Measurements from ENCODE around the gene SPINK8. TPM values are rescaled to one million over a fixed set of nuclear protein-coding genes. Genes with fewer than 3 reads are reported as not detected.

The SPINK8 gene
- total and polyA plus RNA-seq, 2 of the 4 experiments (the other 2 are of a cell fraction), result not detected

DNA sequence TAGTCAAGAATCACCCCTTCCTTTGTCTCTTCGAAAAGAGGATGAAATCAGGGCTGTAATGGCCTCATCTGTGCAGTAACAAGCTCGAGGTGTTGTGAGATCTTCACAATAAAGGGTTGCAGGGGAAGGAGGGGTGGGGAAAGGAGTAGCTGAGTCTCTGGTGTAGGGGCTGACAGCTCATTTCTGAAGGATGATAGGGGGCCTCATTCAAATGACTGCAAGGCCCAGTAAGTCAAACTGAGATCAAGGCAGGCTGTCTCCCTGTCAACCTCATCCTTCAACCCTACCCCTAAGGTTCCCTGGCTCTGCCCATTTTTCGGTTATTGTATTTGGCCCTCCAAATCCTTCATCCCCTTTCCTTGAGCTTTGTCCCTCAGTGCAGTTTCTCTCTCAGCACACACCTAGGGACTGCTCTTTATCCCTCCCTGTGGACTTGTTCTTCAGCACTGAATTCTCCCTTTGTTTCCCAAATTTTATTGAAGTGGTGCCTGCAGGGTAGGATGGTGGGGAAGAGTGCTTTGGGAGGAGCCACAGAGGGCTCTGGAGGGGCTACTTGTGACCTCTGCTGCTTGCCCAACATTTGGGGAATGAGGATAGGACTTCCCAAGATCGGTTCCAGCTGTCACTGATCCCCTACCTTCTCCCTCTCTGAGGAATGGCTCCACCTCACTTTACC lies 54.4 kb downstream of the SPINK8 start:
- no peak overlapping the region for H3K18ac ChIP-seq (ENCODE audit: low read depth, low read length)
- H4K5ac ChIP-seq (ENCODE audit: low read depth, low read length), result no peak overlapping the region
- BruUV-seq (replicated peaks), result no TSS peak
- no peak overlapping the region for H3K4me2 ChIP-seq (ENCODE audit: low read depth, low read length)
- no peak overlapping the region for H4K8ac ChIP-seq (ENCODE audit: low read depth in 2 of 2, low read length in 2 of 2)
- no peak overlapping the region for H4K91ac ChIP-seq (ENCODE audit: insufficient read depth, low read depth, low read length)
- no peak for DNase-seq
- no peak overlapping the region for H3K23ac ChIP-seq (ENCODE audit: low read depth, low read length)
- no peaks in the 10 kb centered on the region for H4K20me1 ChIP-seq (ENCODE audit: insufficient read depth, low read length)
- no peak overlapping the region for H3K56ac ChIP-seq (ENCODE audit: extremely low read depth, insufficient read depth, low read length)
- no peaks in the 10 kb centered on the region for H3K79me1 ChIP-seq (ENCODE audit: low read depth in 1 of 2, low read length in 2 of 2)
- no peak overlapping the region for H2AK5ac ChIP-seq (ENCODE audit: low read depth, low read length)
- H3K27ac ChIP-seq (ENCODE audit: insufficient read depth, low read length), result no peak overlapping the region
- no peak overlapping the region for H3K14ac ChIP-seq (replicated peaks; ENCODE audit: low read depth, low read length)
- H2BK5ac ChIP-seq (ENCODE audit: low read depth, low read length, poor library complexity, severe bottlenecking), result no peak overlapping the region
- H2AK9ac ChIP-seq (replicated peaks; ENCODE audit: low read depth, low read length, poor library complexity), result no peak overlapping the region
- no peak for ATAC-seq (ENCODE audit: low read depth)
- H2BK120ac ChIP-seq (ENCODE audit: low read depth, low read length), result no peak overlapping the region
- H3K9me3 ChIP-seq (ENCODE audit: control insufficient read depth, insufficient read depth, low read length), result no peaks in the 10 kb centered on the region
- H3K9ac ChIP-seq (ENCODE audit: low read depth, low read length), result no peak overlapping the region
- in situ Hi-C loops (cut with MboI; ENCODE audit: low sequenced_read_pairs), result loop anchor here (10.0 kb wide), 1 partner anchor 266 kb away; no protein-coding TSS in a partner anchor
- no peak for TF ChIP-seq SMC3 (IDR thresholded peaks at IDR 0.05; ENCODE audit: low read depth, low read length)
- no peak for TF ChIP-seq RCOR1 (IDR thresholded peaks at IDR 0.05; ENCODE audit: insufficient replicate concordance, low read length)
- TF ChIP-seq FOS (IDR thresholded peaks at IDR 0.05; ENCODE audit: low read depth, low read length), result no peak
- TF ChIP-seq MXI1 (IDR thresholded peaks at IDR 0.05; ENCODE audit: borderline replicate concordance, low read depth, low read length), result no peak
- TF ChIP-seq POLR2A (IDR thresholded peaks at IDR 0.05; ENCODE audit: low read depth, low read length), result no peak
- TF ChIP-seq RAD21 (IDR thresholded peaks at IDR 0.05; ENCODE audit: low read length), result no peak
- TF ChIP-seq MAFK (IDR thresholded peaks at IDR 0.05; ENCODE audit: low read depth, low read length), result no peak
- TF ChIP-seq RFX5 (IDR thresholded peaks at IDR 0.05; ENCODE audit: low read depth, low read length), result no peak
- TF ChIP-seq CHD1 (IDR thresholded peaks at IDR 0.05; ENCODE audit: low read depth, low read length), result no peak
- TF ChIP-seq MAZ (IDR thresholded peaks at IDR 0.05; ENCODE audit: borderline replicate concordance, low read depth, low read length), result no peak
- TF ChIP-seq, protein P1, sequence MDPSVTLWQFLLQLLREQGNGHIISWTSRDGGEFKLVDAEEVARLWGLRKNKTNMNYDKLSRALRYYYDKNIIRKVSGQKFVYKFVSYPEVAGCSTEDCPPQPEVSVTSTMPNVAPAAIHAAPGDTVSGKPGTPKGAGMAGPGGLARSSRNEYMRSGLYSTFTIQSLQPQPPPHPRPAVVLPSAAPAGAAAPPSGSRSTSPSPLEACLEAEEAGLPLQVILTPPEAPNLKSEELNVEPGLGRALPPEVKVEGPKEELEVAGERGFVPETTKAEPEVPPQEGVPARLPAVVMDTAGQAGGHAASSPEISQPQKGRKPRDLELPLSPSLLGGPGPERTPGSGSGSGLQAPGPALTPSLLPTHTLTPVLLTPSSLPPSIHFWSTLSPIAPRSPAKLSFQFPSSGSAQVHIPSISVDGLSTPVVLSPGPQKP (IDR thresholded peaks at IDR 0.05; ENCODE audit: borderline replicate concordance, low read depth, low read length), result no peak
- TF ChIP-seq, protein P2, sequence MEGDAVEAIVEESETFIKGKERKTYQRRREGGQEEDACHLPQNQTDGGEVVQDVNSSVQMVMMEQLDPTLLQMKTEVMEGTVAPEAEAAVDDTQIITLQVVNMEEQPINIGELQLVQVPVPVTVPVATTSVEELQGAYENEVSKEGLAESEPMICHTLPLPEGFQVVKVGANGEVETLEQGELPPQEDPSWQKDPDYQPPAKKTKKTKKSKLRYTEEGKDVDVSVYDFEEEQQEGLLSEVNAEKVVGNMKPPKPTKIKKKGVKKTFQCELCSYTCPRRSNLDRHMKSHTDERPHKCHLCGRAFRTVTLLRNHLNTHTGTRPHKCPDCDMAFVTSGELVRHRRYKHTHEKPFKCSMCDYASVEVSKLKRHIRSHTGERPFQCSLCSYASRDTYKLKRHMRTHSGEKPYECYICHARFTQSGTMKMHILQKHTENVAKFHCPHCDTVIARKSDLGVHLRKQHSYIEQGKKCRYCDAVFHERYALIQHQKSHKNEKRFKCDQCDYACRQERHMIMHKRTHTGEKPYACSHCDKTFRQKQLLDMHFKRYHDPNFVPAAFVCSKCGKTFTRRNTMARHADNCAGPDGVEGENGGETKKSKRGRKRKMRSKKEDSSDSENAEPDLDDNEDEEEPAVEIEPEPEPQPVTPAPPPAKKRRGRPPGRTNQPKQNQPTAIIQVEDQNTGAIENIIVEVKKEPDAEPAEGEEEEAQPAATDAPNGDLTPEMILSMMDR (conservative IDR thresholded peaks at IDR 0.05; ENCODE audit: low read depth, low read length), result no peak
- TF ChIP-seq CEBPB (IDR thresholded peaks at IDR 0.05; ENCODE audit: low read depth, low read length), result no peak
- no peak for TF ChIP-seq BHLHE40 (IDR thresholded peaks at IDR 0.05; ENCODE audit: low read depth, low read length)
- TF ChIP-seq, protein P3, sequence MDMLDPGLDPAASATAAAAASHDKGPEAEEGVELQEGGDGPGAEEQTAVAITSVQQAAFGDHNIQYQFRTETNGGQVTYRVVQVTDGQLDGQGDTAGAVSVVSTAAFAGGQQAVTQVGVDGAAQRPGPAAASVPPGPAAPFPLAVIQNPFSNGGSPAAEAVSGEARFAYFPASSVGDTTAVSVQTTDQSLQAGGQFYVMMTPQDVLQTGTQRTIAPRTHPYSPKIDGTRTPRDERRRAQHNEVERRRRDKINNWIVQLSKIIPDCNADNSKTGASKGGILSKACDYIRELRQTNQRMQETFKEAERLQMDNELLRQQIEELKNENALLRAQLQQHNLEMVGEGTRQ (IDR thresholded peaks at IDR 0.05; ENCODE audit: low read depth, low read length), result no peak
- TF ChIP-seq NFE2L2 (IDR thresholded peaks at IDR 0.05; ENCODE audit: low read depth, low read length), result no peak
- intact Hi-C loops (cut with micrococcal nuclease), result no loop called here
- H2BK15ac ChIP-seq (ENCODE audit: low read depth, low read length), result no peak overlapping the region
- ChIA-PET POLR2A (ENCODE audit: unreplicated experiment) (no interaction called here), CTCF (interaction anchor here (1.3 kb wide), 1 partner anchor 157 kb away, joined by 4 read pairs; no protein-coding TSS in a partner anchor)
- no peak overlapping the region for H3K4ac ChIP-seq (ENCODE audit: low read depth, low read length)
- no peaks in the 10 kb centered on the region for H3K4me1 ChIP-seq (ENCODE audit: control insufficient read depth, insufficient read depth, low read length)
- H3K27me3 ChIP-seq (ENCODE audit: control insufficient read depth, insufficient read depth, low read length), result peaks cover 6% of the 10 kb centered on the region; the same call in 1 of the 2 replicates
- 72% methylated on average over 2 of the region's 4 CpGs; no CpG with 5 or more reads in 1 of the 2 experiments for WGBS, 2 experiments (ENCODE audit: extremely low coverage in 2 of 2, insufficient read length in 1 of 2)
- dilution Hi-C loops (cut with HindIII; ENCODE audit: low sequenced_read_pairs, unreplicated experiment), result no loop called here
- no peaks in the 10 kb centered on the region for H3K36me3 ChIP-seq (ENCODE audit: control insufficient read depth, insufficient read depth, low read length)
- no peak overlapping the region for H3K4me3 ChIP-seq (ENCODE audit: insufficient read depth, low read depth, low read length)
- no peak overlapping the region for H2BK20ac ChIP-seq (ENCODE audit: low read depth, low read length)
- H3K9me1 ChIP-seq (ENCODE audit: insufficient read depth, low read length), result no peaks in the 10 kb centered on the region
- H2AFZ ChIP-seq (replicated peaks; ENCODE audit: low read length, poor library complexity), result no peak overlapping the region
